SK-N-SH (cell line): ENCODE results near the gene CDKN3. TPM values are rescaled to one million over a fixed set of nuclear protein-coding genes. Genes with fewer than 3 reads are reported as not detected.

Experiments
- CTCF ChIA-PET: fragments of 300-600, 350-600 bp; formaldehyde crosslinking; extraction: SDS; loops from one replicate; lab custom pipeline; 2021; lab: Yijun Ruan, JAX
- POLR2A ChIA-PET: fragments of 350-600 bp; sonication (Branson Sonifier 250); formaldehyde crosslinking; extraction: SDS; loops from one replicate; lab custom pipeline; 2020; ENCODE audit warnings: antibody characterized with exemption, inconsistent platforms; lab: Yijun Ruan, JAX
- DNase-seq: peaks from one replicate; pipeline ENCODE4 v3.0.0; 2012
- H2AFZ ChIP-seq: fragments of 200-600 bp; sonication (generic); 2 replicates; pipeline ENCODE4 v1.8.1; 2016; ENCODE audit warnings: antibody characterized with exemption, mild to moderate bottlenecking, low read depth
- H3F3A ChIP-seq: fragments of 200-600 bp; sonication (generic); replicated peaks from 2 replicates; pipeline ENCODE3; 2016; ENCODE audit warnings: antibody characterized with exemption, mild to moderate bottlenecking; ENCODE audit not compliant: insufficient read depth
- H3K27ac ChIP-seq, 2 experiments: fragments of 200-500 bp in 1 of 2; fragments of 200-600 bp in 1 of 2; sonication (Bioruptor generic) in 1 of 2; sonication (generic), shearing (Covaris generic) in 1 of 2; 2 replicates each; pipeline versions ENCODE4 v1.5.1 to v1.6.1; 2014 to 2016; ENCODE audit warnings: low read depth in 2 of 2, inconsistent platforms in 1 of 2, low read length in 1 of 2, mild to moderate bottlenecking in 1 of 2, mixed read lengths in 1 of 2
- H3K27me3 ChIP-seq: fragments of 200-600 bp; sonication (generic), shearing (Covaris generic); 2 replicates; pipeline ENCODE4 v1.6.1; 2016; ENCODE audit warnings: mixed run types; ENCODE audit not compliant: insufficient read depth
- H3K36me3 ChIP-seq, 2 experiments: fragments of 200-500 bp in 1 of 2; fragments of 200-600 bp in 1 of 2; sonication (Bioruptor generic) in 1 of 2; sonication (generic) in 1 of 2; replicated peaks in 1 of 2; 2 replicates each; pipeline versions ENCODE3 to v1.5.1; 2014 to 2016; ENCODE audit warnings: low read length in 1 of 2, mild to moderate bottlenecking in 1 of 2; ENCODE audit not compliant: insufficient read depth in 2 of 2, control insufficient read depth in 1 of 2
- H3K4me1 ChIP-seq, 2 experiments: fragments of 200-500 bp in 1 of 2; fragments of 200-600 bp in 1 of 2; sonication (Bioruptor generic) in 1 of 2; sonication (generic), shearing (Covaris generic) in 1 of 2; 2 replicates each; pipeline versions ENCODE4 v1.5.1 to v1.6.1; 2014 to 2016; ENCODE audit warnings: low read depth in 1 of 2, low read length in 1 of 2, mixed run types in 1 of 2; ENCODE audit not compliant: insufficient read depth in 2 of 2, control insufficient read depth in 1 of 2
- H3K4me2 ChIP-seq: fragments of 200-600 bp; sonication (generic), shearing (Covaris generic); 2 replicates; pipeline ENCODE4 v1.6.1; 2017; ENCODE audit warnings: mixed run types
- H3K4me3 ChIP-seq, 2 experiments: fragments of 200-500 bp in 1 of 2; fragments of 200-600 bp in 1 of 2; sonication (Bioruptor generic) in 1 of 2; sonication (generic), shearing (Covaris generic) in 1 of 2; 2 replicates each; pipeline versions ENCODE4 v1.5.1 to v1.8.1; 2014 to 2016; ENCODE audit warnings: low read depth in 2 of 2, inconsistent platforms in 1 of 2, low read length in 1 of 2, mild to moderate bottlenecking in 1 of 2, mixed read lengths in 1 of 2, moderate library complexity in 1 of 2
- H3K79me2 ChIP-seq: fragments of 200-600 bp; sonication (generic); 2 replicates; pipeline ENCODE4 v1.8.1; 2017; ENCODE audit warnings: mild to moderate bottlenecking; ENCODE audit not compliant: insufficient read depth
- H3K9ac ChIP-seq: fragments of 200-600 bp; sonication (generic); 2 replicates; pipeline ENCODE4 v1.6.1; 2017; ENCODE audit warnings: mixed run types
- H3K9me2 ChIP-seq: fragments of 200-600 bp; sonication (generic); 2 replicates; pipeline ENCODE4 v1.6.1; 2017; ENCODE audit warnings: mixed run types
- H3K9me3 ChIP-seq: fragments of 200-600 bp; sonication (generic); 2 replicates; pipeline ENCODE4 v1.6.1; 2017; ENCODE audit warnings: mixed run types, mild to moderate bottlenecking, moderate library complexity
- H4K20me1 ChIP-seq: fragments of 200-600 bp; sonication (generic); 2 replicates; pipeline ENCODE4 v1.6.1; 2017; ENCODE audit warnings: mild to moderate bottlenecking, mixed run types; ENCODE audit not compliant: insufficient read depth
- CHD2 ChIP-seq: fragments of 150-350 bp; IDR thresholded peaks from 2 replicates; pipeline ENCODE4 v1.6.1; 2018; ENCODE audit warnings: low read length; ENCODE audit not compliant: partially characterized antibody
- GATA2 ChIP-seq: sonication (generic); formaldehyde crosslinking; IDR thresholded peaks from 2 replicates; pipeline ENCODE4 v1.5.0; 2020; ENCODE audit warnings: mild to moderate bottlenecking, missing genetic modification reagents
- JUND ChIP-seq: IDR thresholded peaks from 2 replicates; pipeline ENCODE4 v1.4.0; 2012
- MEF2A ChIP-seq: IDR thresholded peaks from 2 replicates; pipeline ENCODE4 v1.4.0; 2012; ENCODE audit warnings: low read depth, borderline replicate concordance
- RAD21 ChIP-seq: IDR thresholded peaks from 2 replicates; pipeline ENCODE4 v1.6.1; 2012; ENCODE audit warnings: mild to moderate bottlenecking, low read length
- RCOR1 ChIP-seq: fragments of 150-350 bp; IDR thresholded peaks from 2 replicates; pipeline ENCODE4 v1.6.1; 2017; ENCODE audit warnings: antibody characterized with exemption, low read length
- RXRA ChIP-seq: IDR thresholded peaks from 2 replicates; pipeline ENCODE4 v1.4.0; 2012; ENCODE audit warnings: low read depth, mild to moderate bottlenecking, borderline replicate concordance
- TAF1 ChIP-seq: IDR thresholded peaks from 2 replicates; pipeline ENCODE4 v1.6.1; 2012; ENCODE audit warnings: low read depth, mild to moderate bottlenecking, low read length, moderate library complexity, borderline replicate concordance
- TCF12 ChIP-seq: IDR thresholded peaks from 2 replicates; pipeline ENCODE4 v1.4.0; 2012
- WGBS: methylation state at CpG from one replicate; pipeline ENCODE4 v1.1.6; 2017; ENCODE audit warnings: low lambda C conversion rate; 5-methylcytosine and 5-hydroxymethylcytosine counted together
- polyA plus RNA-seq, 3 experiments: library from polyadenylated mRNA; depleted of rRNA; stranded (reverse); fragments of >200 nt; gene quantifications; 2 replicates each; pipeline ENCODE4 v1.2.3, GENCODE V29; 2012
- TF ChIP-seq, protein P1 (sequence below): IDR thresholded peaks from 2 replicates; pipeline ENCODE4; 2012
- TF ChIP-seq, protein P2 (sequence below): IDR thresholded peaks from 2 replicates; pipeline ENCODE4 v1.4.0; 2012; ENCODE audit warnings: low read depth, borderline replicate concordance
- TF ChIP-seq, protein P3 (sequence below): IDR thresholded peaks from 2 replicates; pipeline ENCODE4 v1.4.0; 2012; ENCODE audit warnings: low read depth
- TF ChIP-seq, protein P4 (sequence below): IDR thresholded peaks from 2 replicates; pipeline ENCODE4 v1.4.0; 2012; ENCODE audit warnings: low read depth, borderline replicate concordance
- TF ChIP-seq, protein P5 (sequence below): fragments of 200-600 bp; sonication (generic); IDR thresholded peaks from 2 replicates; pipeline ENCODE4 v1.6.1; 2017; ENCODE audit warnings: antibody characterized with exemption, mild to moderate bottlenecking, moderate library complexity

CDKN3 gene
- polyA plus RNA-seq, 1 of the 3 experiments (the other 2 are of a cell fraction) = 26.7 TPM

DNA sequence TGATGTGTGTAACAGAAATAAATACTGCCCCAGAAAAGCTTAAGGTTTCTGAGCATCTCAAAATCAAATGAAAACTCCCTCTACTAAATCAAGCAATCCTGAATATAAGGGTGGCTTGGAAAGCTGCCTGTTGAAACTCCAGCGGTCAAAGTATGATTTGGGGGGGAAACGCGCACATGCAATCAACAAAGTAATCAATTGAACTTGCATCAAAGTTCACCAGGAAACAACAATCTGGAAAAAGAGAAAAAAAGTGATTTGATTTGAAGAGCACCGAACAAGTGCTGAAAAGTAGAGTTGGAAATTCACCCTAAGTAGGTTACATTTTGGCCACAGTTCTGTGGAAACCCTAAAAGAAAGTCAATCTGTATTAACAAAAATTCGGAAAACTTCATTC lies 43.7 kb downstream of the CDKN3 start:
- H3K27ac ChIP-seq = peak overlapping the region; percentile 90 to 99
- peaks cover 16% of the 10 kb centered on the region for H4K20me1 ChIP-seq
- H3K4me2 ChIP-seq = peak overlapping the region; percentile 83
- CTCF ChIA-PET = interaction anchor here (0.6 to 2.5 kb wide), 6 partner anchors 8 to 57 kb away, joined by 3 to 8 read pairs (median 3); no protein-coding TSS in a partner anchor
- peaks cover 18 to 21% of the 10 kb centered on the region in 2 experiments; a peak in 3 of 4 replicates for H3K4me1 ChIP-seq
- no peak overlapping the region for H2AFZ ChIP-seq
- H3K4me3 ChIP-seq = peak overlapping the region; percentile 85 to 87
- no peak for TF ChIP-seq RXRA
- no peak for TF ChIP-seq RAD21
- TF ChIP-seq CHD2 = no peak
- TF ChIP-seq JUND = no peak
- TF ChIP-seq TCF12 = no peak
- TF ChIP-seq, protein P1, sequence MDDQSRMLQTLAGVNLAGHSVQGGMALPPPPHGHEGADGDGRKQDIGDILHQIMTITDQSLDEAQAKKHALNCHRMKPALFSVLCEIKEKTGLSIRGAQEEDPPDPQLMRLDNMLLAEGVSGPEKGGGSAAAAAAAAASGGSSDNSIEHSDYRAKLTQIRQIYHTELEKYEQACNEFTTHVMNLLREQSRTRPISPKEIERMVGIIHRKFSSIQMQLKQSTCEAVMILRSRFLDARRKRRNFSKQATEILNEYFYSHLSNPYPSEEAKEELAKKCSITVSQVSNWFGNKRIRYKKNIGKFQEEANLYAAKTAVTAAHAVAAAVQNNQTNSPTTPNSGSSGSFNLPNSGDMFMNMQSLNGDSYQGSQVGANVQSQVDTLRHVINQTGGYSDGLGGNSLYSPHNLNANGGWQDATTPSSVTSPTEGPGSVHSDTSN = no peak
- TF ChIP-seq, protein P2, sequence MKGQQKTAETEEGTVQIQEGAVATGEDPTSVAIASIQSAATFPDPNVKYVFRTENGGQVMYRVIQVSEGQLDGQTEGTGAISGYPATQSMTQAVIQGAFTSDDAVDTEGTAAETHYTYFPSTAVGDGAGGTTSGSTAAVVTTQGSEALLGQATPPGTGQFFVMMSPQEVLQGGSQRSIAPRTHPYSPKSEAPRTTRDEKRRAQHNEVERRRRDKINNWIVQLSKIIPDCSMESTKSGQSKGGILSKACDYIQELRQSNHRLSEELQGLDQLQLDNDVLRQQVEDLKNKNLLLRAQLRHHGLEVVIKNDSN = no peak
- no peak for TF ChIP-seq RCOR1
- no peak for TF ChIP-seq TAF1
- TF ChIP-seq, protein P3, sequence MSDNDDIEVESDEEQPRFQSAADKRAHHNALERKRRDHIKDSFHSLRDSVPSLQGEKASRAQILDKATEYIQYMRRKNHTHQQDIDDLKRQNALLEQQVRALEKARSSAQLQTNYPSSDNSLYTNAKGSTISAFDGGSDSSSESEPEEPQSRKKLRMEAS = no peak
- TF ChIP-seq GATA2 (CRISPR knock-in tag) = no peak
- TF ChIP-seq, protein P4, sequence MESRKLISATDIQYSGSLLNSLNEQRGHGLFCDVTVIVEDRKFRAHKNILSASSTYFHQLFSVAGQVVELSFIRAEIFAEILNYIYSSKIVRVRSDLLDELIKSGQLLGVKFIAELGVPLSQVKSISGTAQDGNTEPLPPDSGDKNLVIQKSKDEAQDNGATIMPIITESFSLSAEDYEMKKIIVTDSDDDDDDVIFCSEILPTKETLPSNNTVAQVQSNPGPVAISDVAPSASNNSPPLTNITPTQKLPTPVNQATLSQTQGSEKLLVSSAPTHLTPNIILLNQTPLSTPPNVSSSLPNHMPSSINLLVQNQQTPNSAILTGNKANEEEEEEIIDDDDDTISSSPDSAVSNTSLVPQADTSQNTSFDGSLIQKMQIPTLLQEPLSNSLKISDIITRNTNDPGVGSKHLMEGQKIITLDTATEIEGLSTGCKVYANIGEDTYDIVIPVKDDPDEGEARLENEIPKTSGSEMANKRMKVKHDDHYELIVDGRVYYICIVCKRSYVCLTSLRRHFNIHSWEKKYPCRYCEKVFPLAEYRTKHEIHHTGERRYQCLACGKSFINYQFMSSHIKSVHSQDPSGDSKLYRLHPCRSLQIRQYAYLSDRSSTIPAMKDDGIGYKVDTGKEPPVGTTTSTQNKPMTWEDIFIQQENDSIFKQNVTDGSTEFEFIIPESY = no peak
- TF ChIP-seq MEF2A = no peak
- TF ChIP-seq, protein P5, sequence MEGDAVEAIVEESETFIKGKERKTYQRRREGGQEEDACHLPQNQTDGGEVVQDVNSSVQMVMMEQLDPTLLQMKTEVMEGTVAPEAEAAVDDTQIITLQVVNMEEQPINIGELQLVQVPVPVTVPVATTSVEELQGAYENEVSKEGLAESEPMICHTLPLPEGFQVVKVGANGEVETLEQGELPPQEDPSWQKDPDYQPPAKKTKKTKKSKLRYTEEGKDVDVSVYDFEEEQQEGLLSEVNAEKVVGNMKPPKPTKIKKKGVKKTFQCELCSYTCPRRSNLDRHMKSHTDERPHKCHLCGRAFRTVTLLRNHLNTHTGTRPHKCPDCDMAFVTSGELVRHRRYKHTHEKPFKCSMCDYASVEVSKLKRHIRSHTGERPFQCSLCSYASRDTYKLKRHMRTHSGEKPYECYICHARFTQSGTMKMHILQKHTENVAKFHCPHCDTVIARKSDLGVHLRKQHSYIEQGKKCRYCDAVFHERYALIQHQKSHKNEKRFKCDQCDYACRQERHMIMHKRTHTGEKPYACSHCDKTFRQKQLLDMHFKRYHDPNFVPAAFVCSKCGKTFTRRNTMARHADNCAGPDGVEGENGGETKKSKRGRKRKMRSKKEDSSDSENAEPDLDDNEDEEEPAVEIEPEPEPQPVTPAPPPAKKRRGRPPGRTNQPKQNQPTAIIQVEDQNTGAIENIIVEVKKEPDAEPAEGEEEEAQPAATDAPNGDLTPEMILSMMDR = no peak
- peaks cover 8 to 14% of the 10 kb centered on the region in 2 experiments for H3K36me3 ChIP-seq
- H3K27me3 ChIP-seq = no peaks in the 10 kb centered on the region
- no peaks in the 10 kb centered on the region for H3K9me3 ChIP-seq
- H3F3A ChIP-seq = peaks cover 12% of the 10 kb centered on the region
- DNase-seq = no peak
- under 1% methylated on average over 5 of the region's 5 CpGs for WGBS
- POLR2A ChIA-PET = no interaction called here
- H3K9me2 ChIP-seq = no peaks in the 10 kb centered on the region
- H3K79me2 ChIP-seq = peaks cover 54% of the 10 kb centered on the region
- peak overlapping the region; percentile 91 for H3K9ac ChIP-seq
